GM19043 (cell line): ENCODE measurements around the gene SNX30.
A peak's percentile ranks its signal among the peaks of the same experiment; 100 is the strongest.

Experiments used
- ATAC-seq: cut with Tn5 transposase; IDR thresholded peaks from one replicate; pipeline ENCODE4 v1.9.1; 2021; ENCODE audit warnings: low read depth; ENCODE audit not compliant: unreplicated experiment

The SNX30 gene

GRCh38 chr9:112817860-112818203 lies 67.3 kb downstream of the SNX30 start:
- ATAC-seq, result peak; percentile 79

GRCh38 chr9:112819635-112820496 lies 69.3 kb downstream of the SNX30 start:
- ATAC-seq, result no peak

- no peak for ATAC-seq
Measured at GRCh38 chr9:112820881-112821280, 70.3 kb downstream of the SNX30 start.

- ATAC-seq, result no peak
Measured at GRCh38 chr9:112822618-112823017, 72.1 kb downstream of the SNX30 start.

GRCh38 chr9:112823257-112823656 lies 72.7 kb downstream of the SNX30 start:
- no peak for ATAC-seq

- ATAC-seq, result no peak
Measured at GRCh38 chr9:112831281-112831851, 80.8 kb downstream of the SNX30 start.

GRCh38 chr9:112831969-112832368 lies 81.4 kb downstream of the SNX30 start:
- ATAC-seq, result no peak

- no peak for ATAC-seq
Measured at GRCh38 chr9:112833081-112833480, 82.5 kb downstream of the SNX30 start.

GRCh38 chr9:112836394-112836793 lies 85.8 kb downstream of the SNX30 start:
- ATAC-seq, result no peak

GRCh38 chr9:112838342-112838741 lies 87.8 kb downstream of the SNX30 start:
- no peak for ATAC-seq

GRCh38 chr9:112839331-112839730 lies 88.8 kb downstream of the SNX30 start:
- ATAC-seq, result no peak

- no peak for ATAC-seq
Measured at GRCh38 chr9:112841261-112841660, 90.7 kb downstream of the SNX30 start.

GRCh38 chr9:112842555-112842954 lies 92.0 kb downstream of the SNX30 start:
- no peak for ATAC-seq

- peak; percentile 84 for ATAC-seq
Measured at GRCh38 chr9:112844771-112845542, 94.4 kb downstream of the SNX30 start.

- no peak for ATAC-seq
Measured at GRCh38 chr9:112846528-112847488, 96.2 kb downstream of the SNX30 start.

- ATAC-seq, result no peak
Measured at GRCh38 chr9:112848316-112849151, 98.0 kb downstream of the SNX30 start.

- no peak for ATAC-seq
Measured at GRCh38 chr9:112849363-112849922, 98.9 kb downstream of the SNX30 start.

- ATAC-seq, result no peak
Measured at GRCh38 chr9:112850840-112851239, 100.3 kb downstream of the SNX30 start.
